Epithelial cell of prostate (primary cell): ENCODE results near the gene DIRAS2.

Source experiments
- DNase-seq: peaks from one replicate; pipeline ENCODE4 v3.0.0-alpha.2; 2011; ENCODE audit warnings: low read depth, low spot score
- H3K27ac ChIP-seq: fragments of 450-650 bp; 2 replicates; pipeline ENCODE4 v1.5.1; 2017; ENCODE audit warnings: mild to moderate bottlenecking

The DIRAS2 gene

GRCh38 chr9:90616806-90617205 lies 25.8 kb downstream of the DIRAS2 start:
- DNase-seq, result no peak

GRCh38 chr9:90613502-90613901 lies 29.1 kb downstream of the DIRAS2 start:
- H3K27ac ChIP-seq, result no peak overlapping the region
- no peak for DNase-seq

More at GRCh38 chr9:90616806-90617205, 25.8 kb downstream of the DIRAS2 start:
- no peak overlapping the region for H3K27ac ChIP-seq

- no peak overlapping the region for H3K27ac ChIP-seq
- DNase-seq, result no peak
These were observed 29.7 kb downstream of the DIRAS2 start for GRCh38 chr9:90612957-90613356.

GRCh38 chr9:90611568-90611967 lies 31.1 kb downstream of the DIRAS2 start:
- DNase-seq, result no peak
- no peak overlapping the region for H3K27ac ChIP-seq

GRCh38 chr9:90611121-90611520 lies 31.5 kb downstream of the DIRAS2 start:
- no peak overlapping the region for H3K27ac ChIP-seq
- no peak for DNase-seq

GRCh38 chr9:90607701-90608516 lies 34.7 kb downstream of the DIRAS2 start:
- no peak for DNase-seq
- H3K27ac ChIP-seq, result no peak overlapping the region

- DNase-seq, result peak; percentile 8
- no peak overlapping the region for H3K27ac ChIP-seq
These were observed 42.6 kb downstream of the DIRAS2 start for GRCh38 chr9:90600029-90600428.

- no peak overlapping the region for H3K27ac ChIP-seq
- DNase-seq, result no peak
These were observed 44.4 kb downstream of the DIRAS2 start for GRCh38 chr9:90598191-90598590.

GRCh38 chr9:90593646-90594045 lies 49.0 kb downstream of the DIRAS2 start:
- DNase-seq, result no peak

GRCh38 chr9:90580576-90580975 lies 62.0 kb downstream of the DIRAS2 start:
- H3K27ac ChIP-seq, result no peak overlapping the region
- no peak for DNase-seq

More at GRCh38 chr9:90593646-90594045, 49.0 kb downstream of the DIRAS2 start:
- H3K27ac ChIP-seq, result no peak overlapping the region

- H3K27ac ChIP-seq, result no peak overlapping the region
These were observed 63.4 kb downstream of the DIRAS2 start for GRCh38 chr9:90579181-90579580.

GRCh38 chr9:90578126-90578815 lies 64.4 kb downstream of the DIRAS2 start:
- DNase-seq, result no peak
- H3K27ac ChIP-seq, result no peak overlapping the region

More at GRCh38 chr9:90579181-90579580, 63.4 kb downstream of the DIRAS2 start:
- DNase-seq, result no peak

GRCh38 chr9:90569511-90569910 lies 73.1 kb downstream of the DIRAS2 start:
- H3K27ac ChIP-seq, result no peak overlapping the region
- no peak for DNase-seq

GRCh38 chr9:90568667-90569066 lies 74.0 kb downstream of the DIRAS2 start:
- H3K27ac ChIP-seq, result no peak overlapping the region

GRCh38 chr9:90562229-90562628 lies 80.4 kb downstream of the DIRAS2 start:
- no peak overlapping the region for H3K27ac ChIP-seq
- no peak for DNase-seq

More at GRCh38 chr9:90568667-90569066, 74.0 kb downstream of the DIRAS2 start:
- DNase-seq, result no peak
